ENCODE data around the gene IDH3B. TPM values are rescaled to one million over a fixed set of nuclear protein-coding genes. Genes with fewer than 3 reads are reported as not detected.
A peak's percentile ranks its signal among the peaks of the same experiment; 100 is the strongest.

Gene IDH3B
- total and polyA plus RNA-seq, 9 of the 15 experiments (the other 6 are each of a cell fraction or from before 2014, with no cell fraction given) = 91.7 to 224 (median 155) TPM

DNA sequence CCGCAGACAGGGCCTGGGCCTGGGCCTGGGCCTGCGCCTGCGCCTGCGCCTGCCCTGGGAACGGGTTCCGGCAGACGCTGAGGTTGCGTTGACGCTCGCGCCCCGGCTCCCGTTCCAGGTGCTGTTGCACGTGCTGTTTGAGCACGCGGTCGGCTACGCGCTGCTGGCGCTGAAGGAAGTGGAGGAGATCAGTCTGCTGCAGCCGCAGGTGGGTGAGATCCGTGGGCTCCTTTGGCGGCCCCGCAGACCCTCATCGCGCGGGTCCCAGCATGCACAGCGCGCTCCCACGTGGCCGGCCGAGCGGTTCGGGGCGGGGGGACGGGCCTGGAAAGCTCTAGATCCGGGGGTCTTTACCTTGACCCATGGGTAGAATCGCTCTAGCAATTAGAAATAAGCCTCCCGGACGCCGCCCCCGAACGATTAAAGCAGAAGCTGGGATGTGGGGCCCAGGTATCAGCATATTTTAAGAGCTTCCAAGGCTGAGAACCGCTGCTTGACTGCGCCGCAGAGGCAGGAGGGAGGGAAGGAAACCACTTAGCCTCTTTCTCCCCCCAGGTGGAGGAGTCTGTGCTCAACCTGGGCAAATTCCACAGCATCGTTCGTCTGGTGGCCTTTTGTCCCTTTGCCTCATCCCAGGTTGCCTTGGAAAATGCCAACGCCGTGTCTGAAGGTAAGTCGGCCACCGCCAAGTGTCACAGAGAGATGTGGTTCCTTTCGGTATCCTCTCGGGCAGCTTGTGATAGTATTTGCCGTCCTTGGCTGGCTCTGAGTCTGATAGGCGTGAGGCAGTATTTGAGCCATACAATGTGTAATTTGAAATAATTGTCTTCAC, 11.1 kb downstream of the IDH3B start (continued):
- TF ChIP-seq PHF8 (IDR thresholded peaks at IDR 0.05; ENCODE audit: borderline replicate concordance, low read length) = peak; percentile 24; the same call in 1 of the 2 replicates
- TF ChIP-seq, protein P1, sequence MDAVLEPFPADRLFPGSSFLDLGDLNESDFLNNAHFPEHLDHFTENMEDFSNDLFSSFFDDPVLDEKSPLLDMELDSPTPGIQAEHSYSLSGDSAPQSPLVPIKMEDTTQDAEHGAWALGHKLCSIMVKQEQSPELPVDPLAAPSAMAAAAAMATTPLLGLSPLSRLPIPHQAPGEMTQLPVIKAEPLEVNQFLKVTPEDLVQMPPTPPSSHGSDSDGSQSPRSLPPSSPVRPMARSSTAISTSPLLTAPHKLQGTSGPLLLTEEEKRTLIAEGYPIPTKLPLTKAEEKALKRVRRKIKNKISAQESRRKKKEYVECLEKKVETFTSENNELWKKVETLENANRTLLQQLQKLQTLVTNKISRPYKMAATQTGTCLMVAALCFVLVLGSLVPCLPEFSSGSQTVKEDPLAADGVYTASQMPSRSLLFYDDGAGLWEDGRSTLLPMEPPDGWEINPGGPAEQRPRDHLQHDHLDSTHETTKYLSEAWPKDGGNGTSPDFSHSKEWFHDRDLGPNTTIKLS (IDR thresholded peaks at IDR 0.05; ENCODE audit: borderline replicate concordance, low read depth) = no peak
- TF ChIP-seq, protein P2, sequence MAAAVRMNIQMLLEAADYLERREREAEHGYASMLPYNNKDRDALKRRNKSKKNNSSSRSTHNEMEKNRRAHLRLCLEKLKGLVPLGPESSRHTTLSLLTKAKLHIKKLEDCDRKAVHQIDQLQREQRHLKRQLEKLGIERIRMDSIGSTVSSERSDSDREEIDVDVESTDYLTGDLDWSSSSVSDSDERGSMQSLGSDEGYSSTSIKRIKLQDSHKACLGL (CRISPR knock-in tag; IDR thresholded peaks at IDR 0.05; ENCODE audit: borderline replicate concordance, poor library complexity, severe bottlenecking) = peak; percentile 48
- TF ChIP-seq JUNB (CRISPR knock-in tag; conservative IDR thresholded peaks at IDR 0.05) = no peak
- peak; percentile 71; the same call in 1 of the 2 replicates for TF ChIP-seq FOXP1 (CRISPR knock-in tag; IDR thresholded peaks at IDR 0.05)
- TF ChIP-seq NFE2L1 (tag; IDR thresholded peaks at IDR 0.05; ENCODE audit: borderline replicate concordance, low read depth) = no peak
- peak; percentile 81 for TF ChIP-seq GTF2E2 (tag; IDR thresholded peaks at IDR 0.05)
- no peak for TF ChIP-seq STAT5B (CRISPR knock-in tag; IDR thresholded peaks at IDR 0.05)
- peak; percentile 63 for TF ChIP-seq PCBP1 (IDR thresholded peaks at IDR 0.05; ENCODE audit: low read depth, low read length, poor library complexity, severe bottlenecking)
- TF ChIP-seq IRF2 (CRISPR knock-in tag; IDR thresholded peaks at IDR 0.05) = no peak
- peak; percentile 73 for TF ChIP-seq ZFX (CRISPR knock-in tag; IDR thresholded peaks at IDR 0.05)
- TF ChIP-seq, protein P3, sequence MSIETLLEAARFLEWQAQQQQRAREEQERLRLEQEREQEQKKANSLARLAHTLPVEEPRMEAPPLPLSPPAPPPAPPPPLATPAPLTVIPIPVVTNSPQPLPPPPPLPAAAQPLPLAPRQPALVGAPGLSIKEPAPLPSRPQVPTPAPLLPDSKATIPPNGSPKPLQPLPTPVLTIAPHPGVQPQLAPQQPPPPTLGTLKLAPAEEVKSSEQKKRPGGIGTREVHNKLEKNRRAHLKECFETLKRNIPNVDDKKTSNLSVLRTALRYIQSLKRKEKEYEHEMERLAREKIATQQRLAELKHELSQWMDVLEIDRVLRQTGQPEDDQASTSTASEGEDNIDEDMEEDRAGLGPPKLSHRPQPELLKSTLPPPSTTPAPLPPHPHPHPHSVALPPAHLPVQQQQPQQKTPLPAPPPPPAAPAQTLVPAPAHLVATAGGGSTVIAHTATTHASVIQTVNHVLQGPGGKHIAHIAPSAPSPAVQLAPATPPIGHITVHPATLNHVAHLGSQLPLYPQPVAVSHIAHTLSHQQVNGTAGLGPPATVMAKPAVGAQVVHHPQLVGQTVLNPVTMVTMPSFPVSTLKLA (conservative IDR thresholded peaks at IDR 0.05) = peak; percentile 96
- TF ChIP-seq, protein P4, sequence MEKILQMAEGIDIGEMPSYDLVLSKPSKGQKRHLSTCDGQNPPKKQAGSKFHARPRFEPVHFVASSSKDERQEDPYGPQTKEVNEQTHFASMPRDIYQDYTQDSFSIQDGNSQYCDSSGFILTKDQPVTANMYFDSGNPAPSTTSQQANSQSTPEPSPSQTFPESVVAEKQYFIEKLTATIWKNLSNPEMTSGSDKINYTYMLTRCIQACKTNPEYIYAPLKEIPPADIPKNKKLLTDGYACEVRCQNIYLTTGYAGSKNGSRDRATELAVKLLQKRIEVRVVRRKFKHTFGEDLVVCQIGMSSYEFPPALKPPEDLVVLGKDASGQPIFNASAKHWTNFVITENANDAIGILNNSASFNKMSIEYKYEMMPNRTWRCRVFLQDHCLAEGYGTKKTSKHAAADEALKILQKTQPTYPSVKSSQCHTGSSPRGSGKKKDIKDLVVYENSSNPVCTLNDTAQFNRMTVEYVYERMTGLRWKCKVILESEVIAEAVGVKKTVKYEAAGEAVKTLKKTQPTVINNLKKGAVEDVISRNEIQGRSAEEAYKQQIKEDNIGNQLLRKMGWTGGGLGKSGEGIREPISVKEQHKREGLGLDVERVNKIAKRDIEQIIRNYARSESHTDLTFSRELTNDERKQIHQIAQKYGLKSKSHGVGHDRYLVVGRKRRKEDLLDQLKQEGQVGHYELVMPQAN (IDR thresholded peaks at IDR 0.05; ENCODE audit: borderline replicate concordance) = peak; percentile 72; the same call in 1 of the 2 replicates
- TF ChIP-seq CBFA2T2 (conservative IDR thresholded peaks at IDR 0.05) = 0 out of 2 replicates have a peak, but pooled peaks have one; percentile 4
- peak in 1 of 2 experiments; percentile 85; a peak in 2 of 4 replicates for TF ChIP-seq HDAC1 (IDR thresholded peaks at IDR 0.05)
- 0 out of 2 replicates have a peak, but pooled peaks have one; percentile 21 for TF ChIP-seq E2F3 (CRISPR knock-in tag; IDR thresholded peaks at IDR 0.05)
- peak; percentile 66 for TF ChIP-seq RAD51 (IDR thresholded peaks at IDR 0.05; ENCODE audit: borderline replicate concordance, low read depth)
- peak; percentile 17 for TF ChIP-seq FUS (optimal IDR thresholded peaks at IDR 0.05; ENCODE audit: low read depth, low read length)
- TF ChIP-seq, protein P5, sequence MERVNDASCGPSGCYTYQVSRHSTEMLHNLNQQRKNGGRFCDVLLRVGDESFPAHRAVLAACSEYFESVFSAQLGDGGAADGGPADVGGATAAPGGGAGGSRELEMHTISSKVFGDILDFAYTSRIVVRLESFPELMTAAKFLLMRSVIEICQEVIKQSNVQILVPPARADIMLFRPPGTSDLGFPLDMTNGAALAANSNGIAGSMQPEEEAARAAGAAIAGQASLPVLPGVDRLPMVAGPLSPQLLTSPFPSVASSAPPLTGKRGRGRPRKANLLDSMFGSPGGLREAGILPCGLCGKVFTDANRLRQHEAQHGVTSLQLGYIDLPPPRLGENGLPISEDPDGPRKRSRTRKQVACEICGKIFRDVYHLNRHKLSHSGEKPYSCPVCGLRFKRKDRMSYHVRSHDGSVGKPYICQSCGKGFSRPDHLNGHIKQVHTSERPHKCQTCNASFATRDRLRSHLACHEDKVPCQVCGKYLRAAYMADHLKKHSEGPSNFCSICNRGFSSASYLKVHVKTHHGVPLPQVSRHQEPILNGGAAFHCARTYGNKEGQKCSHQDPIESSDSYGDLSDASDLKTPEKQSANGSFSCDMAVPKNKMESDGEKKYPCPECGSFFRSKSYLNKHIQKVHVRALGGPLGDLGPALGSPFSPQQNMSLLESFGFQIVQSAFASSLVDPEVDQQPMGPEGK (CRISPR knock-in tag; IDR thresholded peaks at IDR 0.05; ENCODE audit: borderline replicate concordance) = no peak

Measured in K562 (cell line).